Right kidney (tissue), 1 donor: ENCODE data around the gene SLC34A2.
A peak's percentile ranks its signal among the peaks of the same experiment; 100 is the strongest.

ENCODE experiments used
- DNase-seq: peaks from one replicate; pipeline ENCODE4 v3.0.0-alpha.2; 2016

Gene SLC34A2

GRCh38 chr4:25723409-25723808 is 67.8 kb downstream of the SLC34A2 start:
- no peak for DNase-seq

- DNase-seq, result no peak
Observed at GRCh38 chr4:25725870-25726269, 70.2 kb downstream of the SLC34A2 start.

- DNase-seq, result peak; percentile 37
Observed at GRCh38 chr4:25727711-25728493, 72.3 kb downstream of the SLC34A2 start.
